Left lung (tissue), 10 donors: ENCODE data around the gene BRINP3. TPM values are rescaled to one million over a fixed set of nuclear protein-coding genes. Genes with fewer than 3 reads are reported as not detected.

ENCODE experiments used
- ATAC-seq: fragments of 200-7000 bp; cut with Tn5 transposase; one replicate; pipeline ENCODE4 v1.9.1; 2020; ENCODE audit warnings: moderate library complexity
- DNase-seq, 4 donors: peaks; one replicate each; pipeline ENCODE4 v3.0.0-alpha.2; 2013 to 2020
- H3K27ac ChIP-seq, 2 donors: fragments of 200-600 bp; sonication (generic) in 1 of 2; one replicate each; pipeline versions ENCODE4 v1.5.0 to v1.8.0; 2020 to 2021
- H3K27me3 ChIP-seq, 2 donors: fragments of 200-600 bp; sonication (generic) in 1 of 2; one replicate each; pipeline versions ENCODE4 v1.5.0 to v1.8.0; 2020 to 2021
- H3K36me3 ChIP-seq, 2 donors: fragments of 200-600 bp; sonication (generic) in 1 of 2; one replicate each; pipeline versions ENCODE4 v1.5.0 to v1.8.0; 2020 to 2021
- H3K4me1 ChIP-seq, 2 donors: fragments of 200-600 bp; one replicate each; pipeline ENCODE4 v1.8.0; 2021
- H3K4me3 ChIP-seq, 2 donors: fragments of 200-600 bp; sonication (generic) in 1 of 2; one replicate each; pipeline versions ENCODE4 v1.5.0 to v1.8.0; 2020 to 2021; ENCODE audit warnings: mild to moderate bottlenecking in 1 of 2
- H3K9me3 ChIP-seq, 2 donors: fragments of 200-600 bp; sonication (generic) in 1 of 2; one replicate each; pipeline versions ENCODE4 v1.5.0 to v1.8.0; 2020 to 2021
- intact Hi-C, 2 donors: fragments of 100-400 bp; cut with DNase I; formaldehyde crosslinking; loops; one replicate each; pipeline versions ENCODE4 v1.11.2 to v1.14.2; 2022
- polyA plus RNA-seq, 6 donors: library from polyadenylated mRNA; unstranded; fragments of 120-200 nt; gene quantifications; one replicate each; pipeline ENCODE4 v1.2.1, GENCODE V29; 2013; ENCODE audit not compliant: insufficient read length in 6 of 6
- total RNA-seq, 2 donors: library from RNA; stranded (reverse); fragmentation: NEBNext Ultra II Directional; extraction: Animal tissue kit (Norgen Biotek cat#: 25700); gene quantifications; one replicate each; pipeline ENCODE4 v1.2.1, GENCODE V29; 2021
- TF ChIP-seq, protein P1 (sequence below), 2 donors: fragments of 200-600 bp; sonication (generic) in 1 of 2; IDR thresholded peaks; one replicate each; pipeline versions ENCODE4 v1.5.0 to v1.8.0; 2021; ENCODE audit warnings: antibody characterized with exemption in 2 of 2
- donor health status: DM: no; HTN: yes; CAD: no.
- donor health status: DM: no; HTN: no; CAD: no.

Gene BRINP3
- total and polyA plus RNA-seq, 8 donors: 0.47 to 18.1 (median 10.5) TPM

- TF ChIP-seq, protein P1, sequence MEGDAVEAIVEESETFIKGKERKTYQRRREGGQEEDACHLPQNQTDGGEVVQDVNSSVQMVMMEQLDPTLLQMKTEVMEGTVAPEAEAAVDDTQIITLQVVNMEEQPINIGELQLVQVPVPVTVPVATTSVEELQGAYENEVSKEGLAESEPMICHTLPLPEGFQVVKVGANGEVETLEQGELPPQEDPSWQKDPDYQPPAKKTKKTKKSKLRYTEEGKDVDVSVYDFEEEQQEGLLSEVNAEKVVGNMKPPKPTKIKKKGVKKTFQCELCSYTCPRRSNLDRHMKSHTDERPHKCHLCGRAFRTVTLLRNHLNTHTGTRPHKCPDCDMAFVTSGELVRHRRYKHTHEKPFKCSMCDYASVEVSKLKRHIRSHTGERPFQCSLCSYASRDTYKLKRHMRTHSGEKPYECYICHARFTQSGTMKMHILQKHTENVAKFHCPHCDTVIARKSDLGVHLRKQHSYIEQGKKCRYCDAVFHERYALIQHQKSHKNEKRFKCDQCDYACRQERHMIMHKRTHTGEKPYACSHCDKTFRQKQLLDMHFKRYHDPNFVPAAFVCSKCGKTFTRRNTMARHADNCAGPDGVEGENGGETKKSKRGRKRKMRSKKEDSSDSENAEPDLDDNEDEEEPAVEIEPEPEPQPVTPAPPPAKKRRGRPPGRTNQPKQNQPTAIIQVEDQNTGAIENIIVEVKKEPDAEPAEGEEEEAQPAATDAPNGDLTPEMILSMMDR (IDR thresholded peaks at IDR 0.05): no peak
These were observed 202.9 kb downstream of the BRINP3 start for GRCh38 chr1:190274721-190275120.

GRCh38 chr1:190273161-190273560 is 204.5 kb downstream of the BRINP3 start:
- H3K27me3 ChIP-seq: no peaks in the 10 kb centered on the region
- TF ChIP-seq, protein P1 (IDR thresholded peaks at IDR 0.05): no peak
- no peak overlapping the region for H3K27ac ChIP-seq
- peak in 1 of 4 donors; percentile 11 for DNase-seq
- ATAC-seq: no peak
- intact Hi-C loops: no loop called here
- H3K4me1 ChIP-seq: no peaks in the 10 kb centered on the region
- no peaks in the 10 kb centered on the region for H3K36me3 ChIP-seq
- no peaks in the 10 kb centered on the region for H3K9me3 ChIP-seq
- H3K4me3 ChIP-seq: no peak overlapping the region

More at GRCh38 chr1:190274721-190275120, 202.9 kb downstream of the BRINP3 start:
- H3K4me1 ChIP-seq: no peaks in the 10 kb centered on the region
- H3K36me3 ChIP-seq: no peaks in the 10 kb centered on the region
- ATAC-seq: no peak
- no peak overlapping the region for H3K4me3 ChIP-seq
- H3K27me3 ChIP-seq: no peaks in the 10 kb centered on the region
- no peaks in the 10 kb centered on the region for H3K9me3 ChIP-seq
- no peak overlapping the region for H3K27ac ChIP-seq
- intact Hi-C loops: no loop called here
- no peak for DNase-seq

DNA sequence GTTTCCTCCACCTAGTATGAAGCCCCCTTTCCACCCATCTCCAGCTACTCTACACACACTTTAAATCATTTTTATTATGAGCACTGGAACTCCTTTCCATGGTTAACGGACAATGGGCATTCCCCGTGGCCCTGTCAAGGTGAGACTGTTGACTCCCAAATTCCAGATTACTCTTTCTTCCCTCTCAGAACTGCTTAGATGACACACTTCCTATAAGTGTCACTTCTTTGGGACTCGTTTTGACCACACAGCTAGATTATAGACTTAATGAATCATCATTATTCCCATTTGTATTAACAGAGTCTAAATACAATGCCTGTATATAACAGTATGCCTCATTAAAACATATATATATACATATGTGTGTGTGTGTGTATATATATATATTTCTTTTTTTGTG is 215.1 kb downstream of the BRINP3 start:
- no peaks in the 10 kb centered on the region for H3K9me3 ChIP-seq
- no peak overlapping the region for H3K27ac ChIP-seq
- TF ChIP-seq, protein P1 (IDR thresholded peaks at IDR 0.05): no peak
- DNase-seq: no peak
- ATAC-seq: no peak
- H3K36me3 ChIP-seq: no peaks in the 10 kb centered on the region
- no peak overlapping the region for H3K4me3 ChIP-seq
- intact Hi-C loops: no loop called here
- H3K27me3 ChIP-seq: no peaks in the 10 kb centered on the region
- H3K4me1 ChIP-seq: no peaks in the 10 kb centered on the region

GRCh38 chr1:190259424-190259823 is 218.2 kb downstream of the BRINP3 start:
- no peak for ATAC-seq
- TF ChIP-seq, protein P1 (IDR thresholded peaks at IDR 0.05): no peak

DNA sequence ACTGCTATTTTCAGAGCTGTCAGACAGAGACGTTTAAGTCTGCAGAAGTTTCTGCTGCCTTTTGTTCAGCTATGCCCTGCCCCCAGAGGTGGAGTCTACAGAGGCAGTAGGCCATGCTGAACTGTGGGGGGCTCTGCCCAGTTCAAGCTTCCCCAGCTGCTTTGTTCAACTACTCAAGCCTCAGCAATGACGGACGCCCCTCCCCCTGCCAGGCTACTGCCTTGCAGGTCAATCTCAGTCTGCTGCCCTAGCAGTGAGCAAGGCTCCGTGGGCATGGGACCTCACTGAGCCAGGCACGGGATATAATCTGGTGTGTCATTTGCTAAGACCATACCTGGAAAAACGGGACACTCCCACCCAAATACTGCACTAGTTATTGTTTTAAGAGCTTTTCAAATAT is 219.7 kb downstream of the BRINP3 start:
- Histone ChIP-seq H3K27ac (no peak overlapping the region), H3K27me3 (no peaks in the 10 kb centered on the region), H3K36me3 (no peaks in the 10 kb centered on the region), H3K4me1 (no peaks in the 10 kb centered on the region), H3K4me3 (no peak overlapping the region), H3K9me3 (peaks cover 0 to 13% of the 10 kb centered on the region in 2 donors)
- ATAC-seq: no peak
- intact Hi-C loops: no loop called here
- peak in 1 of 4 donors; percentile 28 for DNase-seq
- TF ChIP-seq, protein P1 (IDR thresholded peaks at IDR 0.05): no peak

More at GRCh38 chr1:190259424-190259823, 218.2 kb downstream of the BRINP3 start:
- no peak overlapping the region for H3K4me3 ChIP-seq
- no peak overlapping the region for H3K27ac ChIP-seq
- no peaks in the 10 kb centered on the region for H3K27me3 ChIP-seq
- no peaks in the 10 kb centered on the region for H3K4me1 ChIP-seq
- H3K9me3 ChIP-seq: peaks cover 0 to 10% of the 10 kb centered on the region in 2 donors
- intact Hi-C loops: no loop called here
- no peaks in the 10 kb centered on the region for H3K36me3 ChIP-seq
- DNase-seq: no peak
